H1 (cell line): ENCODE results near the gene NCBP1. TPM values are rescaled to one million over a fixed set of nuclear protein-coding genes. Genes with fewer than 3 reads are reported as not detected.

ENCODE experiments used
- CTCF ChIA-PET: fragments of 300-600 bp; sonication (Branson Sonifier 250); formaldehyde crosslinking; loops from one replicate; lab custom pipeline; 2021; ENCODE audit not compliant: partially characterized antibody; lab: Charles Lee
- POLR2A ChIA-PET: fragments of 300-600 bp; sonication (Branson Sonifier 250); formaldehyde crosslinking; loops from one replicate; lab custom pipeline; 2021; ENCODE audit warnings: inconsistent platforms; ENCODE audit not compliant: partially characterized antibody; lab: Charles Lee
- DNase-seq, 2 experiments: peaks; one replicate each; pipeline versions ENCODE4 v3.0.0 to v3.0.0-alpha.2; 2010 to 2022; ENCODE audit warnings: low spot score in 2 of 2, low read depth in 1 of 2, mixed read lengths in 1 of 2
- FAIRE-seq: peaks from 2 replicates; lab custom pipeline; 2011; peaks lifted over from hg19 to GRCh38; lab: Jason Lieb, UNC
- H2AFZ ChIP-seq: 2 replicates; pipeline ENCODE4 v1.8.1; 2012; ENCODE audit warnings: low read length, inconsistent platforms
- H2AK5ac ChIP-seq: 2 replicates; pipeline ENCODE4 v1.6.1; 2013; ENCODE audit warnings: low read depth, low read length
- H2BK120ac ChIP-seq: replicated peaks from 2 replicates; pipeline ENCODE3; 2013; ENCODE audit warnings: low read depth, low read length, inconsistent platforms
- H2BK12ac ChIP-seq: 2 replicates; pipeline ENCODE4 v1.6.1; 2013; ENCODE audit warnings: low read depth, low read length
- H2BK15ac ChIP-seq: 2 replicates; pipeline ENCODE4 v1.6.1; 2013; ENCODE audit warnings: low read length
- H2BK20ac ChIP-seq: 2 replicates; pipeline ENCODE4 v1.6.1; 2013; ENCODE audit warnings: low read length
- H2BK5ac ChIP-seq: 2 replicates; pipeline ENCODE4 v1.6.1; 2013; ENCODE audit warnings: low read depth, low read length
- H3K14ac ChIP-seq: 2 replicates; pipeline ENCODE4 v1.6.1; 2013; ENCODE audit warnings: inconsistent platforms; ENCODE audit not compliant: insufficient read length
- H3K18ac ChIP-seq: 2 replicates; pipeline ENCODE4 v1.6.1; 2013; ENCODE audit warnings: low read length; ENCODE audit errors: extremely low read depth
- H3K23ac ChIP-seq: 2 replicates; pipeline ENCODE4 v1.6.1; 2013; ENCODE audit warnings: inconsistent platforms; ENCODE audit not compliant: insufficient read length
- H3K23me2 ChIP-seq: 2 replicates; pipeline ENCODE4 v1.6.1; 2013; ENCODE audit warnings: low read depth, low read length
- H3K27ac ChIP-seq: 2 replicates; pipeline ENCODE4 v1.6.1; 2011; ENCODE audit warnings: low read depth, low read length, inconsistent platforms
- H3K27me3 ChIP-seq, 4 experiments: replicated peaks in 1 of 4; 1 replicate in 1 of 4; 2 replicates in 3 of 4; pipeline versions ENCODE4 v1.6.1 to v1.8.1; 2011 to 2013; ENCODE audit warnings: low read length in 3 of 4, mild to moderate bottlenecking in 3 of 4, inconsistent platforms in 2 of 4, mixed read lengths in 2 of 4, moderate library complexity in 1 of 4; ENCODE audit not compliant: control insufficient read depth in 3 of 4, insufficient read depth in 3 of 4; ENCODE audit errors: extremely low read depth in 1 of 4
- H3K36me3 ChIP-seq, 4 experiments: 2 replicates each; pipeline versions ENCODE4 v1.6.1 to v1.8.1; 2011 to 2013; ENCODE audit warnings: mild to moderate bottlenecking in 4 of 4, low read length in 3 of 4, moderate library complexity in 2 of 4, control low read depth in 1 of 4, inconsistent platforms in 1 of 4; ENCODE audit not compliant: insufficient read depth in 4 of 4, control insufficient read depth in 2 of 4
- H3K4ac ChIP-seq: replicated peaks from 2 replicates; pipeline ENCODE3; 2013; ENCODE audit warnings: low read length, low read depth, mixed read lengths, inconsistent platforms; ENCODE audit not compliant: insufficient read length
- H3K4me1 ChIP-seq, 4 experiments: replicated peaks in 1 of 4; 1 replicate in 1 of 4; 2 replicates in 3 of 4; pipeline versions ENCODE4 v1.6.1 to v1.8.1; 2011 to 2013; ENCODE audit warnings: low read length in 3 of 4, inconsistent platforms in 2 of 4, mixed read lengths in 1 of 4; ENCODE audit not compliant: insufficient read depth in 4 of 4, control insufficient read depth in 3 of 4
- H3K4me2 ChIP-seq, 2 experiments: 2 replicates each; pipeline versions ENCODE4 v1.6.1 to v1.8.1; 2011 to 2013; ENCODE audit warnings: low read depth in 2 of 2, low read length in 2 of 2, control low read depth in 1 of 2, inconsistent platforms in 1 of 2, mild to moderate bottlenecking in 1 of 2; ENCODE audit not compliant: insufficient read depth in 1 of 2
- H3K4me3 ChIP-seq, 4 experiments: fragments of 200-600, 300-600 bp in 1 of 4; sonication (generic), shearing (Covaris generic), sonication (Bioruptor Twin) in 1 of 4; 2 replicates each; pipeline versions ENCODE4 v1.5.1 to v1.8.1; 2011 to 2016; ENCODE audit warnings: low read length in 4 of 4, low read depth in 3 of 4, control low read depth in 2 of 4, inconsistent platforms in 2 of 4, mild to moderate bottlenecking in 2 of 4, mixed read lengths in 1 of 4, moderate library complexity in 1 of 4; ENCODE audit not compliant: insufficient read depth in 2 of 4; ENCODE audit errors: extremely low read depth in 1 of 4
- H3K56ac ChIP-seq: replicated peaks from 2 replicates; pipeline ENCODE3; 2013; ENCODE audit warnings: low read depth, mild to moderate bottlenecking, mixed read lengths, low read length, inconsistent platforms; ENCODE audit not compliant: insufficient read length
- H3K79me1 ChIP-seq: 2 replicates; pipeline ENCODE4 v1.6.1; 2013; ENCODE audit warnings: low read depth, low read length, control low read depth
- H3K79me2 ChIP-seq, 2 experiments: 2 replicates each; pipeline versions ENCODE4 v1.6.1 to v1.8.1; 2012 to 2013; ENCODE audit warnings: low read length in 2 of 2, mild to moderate bottlenecking in 2 of 2, inconsistent platforms in 1 of 2; ENCODE audit not compliant: insufficient read depth in 2 of 2, control insufficient read depth in 1 of 2
- H3K9ac ChIP-seq, 4 experiments: replicated peaks in 1 of 4; 1 replicate in 1 of 4; 2 replicates in 3 of 4; pipeline versions ENCODE4 v1.6.1 to v1.8.1; 2011 to 2013; ENCODE audit warnings: low read depth in 3 of 4, low read length in 3 of 4, control low read depth in 2 of 4, mild to moderate bottlenecking in 2 of 4, moderate library complexity in 2 of 4, inconsistent platforms in 1 of 4; ENCODE audit errors: extremely low read depth in 1 of 4
- H3K9me3 ChIP-seq, 2 experiments: 2 replicates each; pipeline versions ENCODE4 v1.6.1 to v1.8.1; 2012 to 2013; ENCODE audit warnings: mild to moderate bottlenecking in 2 of 2, moderate library complexity in 2 of 2, control low read depth in 1 of 2, inconsistent platforms in 1 of 2, low read depth in 1 of 2, low read length in 1 of 2, mixed read lengths in 1 of 2; ENCODE audit not compliant: insufficient read depth in 2 of 2
- H4K20me1 ChIP-seq, 2 experiments: replicated peaks in 1 of 2; 2 replicates each; pipeline versions ENCODE3 to v1.8.1; 2011 to 2013; ENCODE audit warnings: inconsistent platforms in 2 of 2, low read length in 2 of 2, mild to moderate bottlenecking in 1 of 2; ENCODE audit not compliant: insufficient read depth in 2 of 2, control insufficient read depth in 1 of 2
- H4K5ac ChIP-seq: 2 replicates; pipeline ENCODE4 v1.6.1; 2013; ENCODE audit warnings: low read length, low read depth, mixed read lengths, inconsistent platforms; ENCODE audit not compliant: insufficient read length
- H4K8ac ChIP-seq: 2 replicates; pipeline ENCODE4 v1.8.0; 2013; ENCODE audit warnings: mild to moderate bottlenecking, moderate library complexity, low read length, inconsistent platforms; ENCODE audit not compliant: insufficient read depth; ENCODE audit errors: extremely low read depth
- H4K91ac ChIP-seq: replicated peaks from 2 replicates; pipeline ENCODE3; 2013; ENCODE audit warnings: low read length, mixed read lengths, inconsistent platforms; ENCODE audit not compliant: insufficient read length
- CBX5 ChIP-seq: fragments of 300-800, 300-1000 bp; sonication (generic); IDR thresholded peaks from 2 replicates; pipeline ENCODE4 v1.7.1; 2016; ENCODE audit warnings: antibody characterized with exemption, low read length, low read depth
- GABPA ChIP-seq: IDR thresholded peaks from 2 replicates; pipeline ENCODE4 v1.6.1; 2011; ENCODE audit warnings: mild to moderate bottlenecking, low read length, moderate library complexity, borderline replicate concordance; ENCODE audit not compliant: insufficient read depth
- POLR2A ChIP-seq, 2 experiments: IDR thresholded peaks; 1 replicate in 1 of 2; 2 replicates in 1 of 2; pipeline ENCODE4 v1.6.1; 2011; ENCODE audit warnings: low read depth in 2 of 2, low read length in 2 of 2, mild to moderate bottlenecking in 2 of 2; ENCODE audit errors: control extremely low read depth in 1 of 2
- WGBS, 2 experiments: shearing (Covaris generic) in 1 of 2; methylation state at CpG; one replicate each; pipeline versions ENCODE4 v1.1.6 to v1.1.7; 2013 to 2015; ENCODE audit warnings: low lambda C conversion rate in 2 of 2, mixed read lengths in 2 of 2, inconsistent platforms in 1 of 2, low coverage in 1 of 2, missing lambda C conversion rate in 1 of 2; ENCODE audit not compliant: insufficient replicate concordance in 2 of 2, insufficient coverage in 1 of 2, insufficient read length in 1 of 2; ENCODE audit errors: extremely low coverage in 1 of 2, missing lambda C conversion rate in 1 of 2; 5-methylcytosine and 5-hydroxymethylcytosine counted together
- polyA plus RNA-seq, 7 experiments: library from polyadenylated mRNA; depleted of rRNA in 3 of 7; stranded (reverse) in 5 of 7; unstranded in 2 of 7; fragments of >200 nt in 5 of 7; fragments of 200-250 nt in 2 of 7; gene quantifications; 1 replicate in 5 of 7; 2 replicates in 1 of 7; 4 replicates in 1 of 7; pipeline versions ENCODE4 v1.2.1 to v1.2.3, GENCODE V29; 2011 to 2013; ENCODE audit warnings: missing spikeins in 2 of 7, mixed read lengths in 2 of 7
- total RNA-seq: library from RNA; stranded (reverse); fragmentation: NEBNext Ultra II Directional; extraction: Animal tissue kit (Norgen Biotek cat#: 25700); gene quantifications from 2 replicates; pipeline ENCODE4 v1.2.1, GENCODE V29; 2021

The NCBP1 gene
- total and polyA plus RNA-seq, 2 of the 8 experiments (the other 6 are each of a cell fraction or from before 2014, with no cell fraction given) = 14.7 to 54.0 TPM

DNA sequence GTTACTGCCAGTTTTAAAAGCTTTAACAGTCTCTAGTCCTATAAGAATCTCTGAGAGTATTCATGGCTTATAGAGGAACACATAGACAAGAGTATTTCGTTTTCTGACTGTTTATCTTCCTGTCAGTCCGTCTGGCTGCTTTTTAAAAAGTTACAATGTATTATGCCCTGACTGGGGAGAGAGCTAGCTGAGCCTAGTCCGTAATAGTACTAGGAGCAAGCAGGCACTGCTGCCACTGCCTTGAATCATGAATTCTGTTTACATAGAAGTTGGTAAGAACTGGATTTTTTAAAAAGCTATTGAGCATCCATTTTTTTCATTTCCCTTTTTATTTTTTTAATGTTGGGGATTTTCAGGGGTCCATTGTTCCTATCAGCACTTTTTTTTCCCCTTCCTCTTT lies 37.0 kb downstream of the NCBP1 start:
- CTCF ChIA-PET = interaction anchor here (1.2 kb wide), 1 partner anchor 277 kb away, joined by 3 read pairs; no protein-coding TSS in a partner anchor
- H2BK5ac ChIP-seq = no peak overlapping the region
- no peak overlapping the region for H3K4me3 ChIP-seq
- no peak overlapping the region for H2BK15ac ChIP-seq
- no peak for DNase-seq
- H2AFZ ChIP-seq = no peak overlapping the region
- H4K5ac ChIP-seq = no peak overlapping the region
- peaks cover 3 to 4% of the 10 kb centered on the region in 2 experiments for H4K20me1 ChIP-seq
- no peaks in the 10 kb centered on the region for H3K27me3 ChIP-seq
- TF ChIP-seq CBX5 (no peak), GABPA (no peak), POLR2A (IDR thresholded peaks at IDR 0.05; ENCODE audit: control extremely low read depth in 1 of 2, low read depth in 2 of 2, low read length in 2 of 2) (no peak)
- H3K9ac ChIP-seq = no peak overlapping the region
- FAIRE-seq = no peak
- no peak overlapping the region for H3K23ac ChIP-seq
- H4K8ac ChIP-seq = no peak overlapping the region
- H3K4me1 ChIP-seq = no peaks in the 10 kb centered on the region
- H2AK5ac ChIP-seq = no peak overlapping the region
- H3K27ac ChIP-seq = no peak overlapping the region
- H3K14ac ChIP-seq = no peak overlapping the region
- H2BK12ac ChIP-seq = no peak overlapping the region
- H4K91ac ChIP-seq = no peak overlapping the region
- POLR2A ChIA-PET = interaction anchor here (1.1 to 1.3 kb wide), 2 partner anchors 9 to 14 kb away, joined by 3 to 4 read pairs; no protein-coding TSS in a partner anchor
- H3K56ac ChIP-seq = no peak overlapping the region
- peaks cover 35 to 93% (median 84%) of the 10 kb centered on the region in 4 experiments for H3K36me3 ChIP-seq
- no peak overlapping the region for H3K18ac ChIP-seq
- H3K23me2 ChIP-seq = no peaks in the 10 kb centered on the region
- no peaks in the 10 kb centered on the region for H3K79me2 ChIP-seq
- no peak overlapping the region for H2BK20ac ChIP-seq
- H3K4me2 ChIP-seq = no peak overlapping the region
- 87% methylated on average over 3 of the region's 3 CpGs; no CpG with 5 or more reads in 1 of the 2 experiments for WGBS, 2 experiments
- no peaks in the 10 kb centered on the region for H3K9me3 ChIP-seq
- H3K79me1 ChIP-seq = no peaks in the 10 kb centered on the region
- H3K4ac ChIP-seq = no peak overlapping the region
- H2BK120ac ChIP-seq = no peak overlapping the region
